OCI-LY7 (cell line): Measurements from ENCODE around the gene GALNT9. TPM values are rescaled to one million over a fixed set of nuclear protein-coding genes. Genes with fewer than 3 reads are reported as not detected.

Experiments used
- BruUV-seq: library from RNA; stranded (reverse); fragments of 400-500 nt; replicated peaks from 2 replicates; lab custom pipeline; 2021; lab: Mats Ljungman, UMichigan
- CTCF ChIA-PET: fragments of 300-600 bp; sonication (Branson Sonifier 250); formaldehyde crosslinking; loops from one replicate; lab custom pipeline; 2022; ENCODE audit warnings: antibody characterized with exemption; ENCODE audit not compliant: unreplicated experiment; lab: Charles Lee
- POLR2A ChIA-PET: fragments of 300-600 bp; sonication (Branson Sonifier 250); formaldehyde crosslinking; loops from one replicate; lab custom pipeline; 2022; ENCODE audit warnings: antibody characterized with exemption; lab: Charles Lee
- DNase-seq: peaks from one replicate; pipeline ENCODE4 v3.0.0-alpha.2; 2015; ENCODE audit warnings: low spot score
- H2AFZ ChIP-seq: fragments of 200-600 bp; sonication (generic), shearing (Covaris generic); 2 replicates; pipeline ENCODE4 v1.6.1; 2014; ENCODE audit warnings: mild to moderate bottlenecking, antibody characterized with exemption, low read length, moderate library complexity
- H3K27ac ChIP-seq: fragments of 200-600 bp; sonication (generic); 2 replicates; pipeline ENCODE4 v1.5.1; 2014; ENCODE audit warnings: mixed run types, low read depth, mild to moderate bottlenecking, moderate library complexity, low read length, inconsistent platforms; ENCODE audit not compliant: poor library complexity, severe bottlenecking
- H3K36me3 ChIP-seq: fragments of 200-600 bp; sonication (generic); 2 replicates; pipeline ENCODE4 v1.6.1; 2014; ENCODE audit warnings: mild to moderate bottlenecking, antibody characterized with exemption, low read length, moderate library complexity, mixed read lengths; ENCODE audit not compliant: insufficient read depth
- H3K4me1 ChIP-seq: fragments of 200-600 bp; sonication (generic); 2 replicates; pipeline ENCODE4 v1.5.1; 2014; ENCODE audit warnings: mild to moderate bottlenecking, low read length; ENCODE audit not compliant: insufficient read depth, poor library complexity, severe bottlenecking
- H3K4me2 ChIP-seq: fragments of 200-600 bp; sonication (generic); 2 replicates; pipeline ENCODE4 v1.6.1; 2014; ENCODE audit warnings: mild to moderate bottlenecking, low read length
- H3K4me3 ChIP-seq: fragments of 200-600 bp; sonication (generic); 2 replicates; pipeline ENCODE4 v1.5.1; 2014; ENCODE audit warnings: mild to moderate bottlenecking, low read depth, low read length; ENCODE audit not compliant: poor library complexity, severe bottlenecking
- H3K79me2 ChIP-seq: fragments of 200-600 bp; sonication (generic); 2 replicates; pipeline ENCODE4 v1.6.1; 2016; ENCODE audit warnings: low read depth, mild to moderate bottlenecking, low read length, moderate library complexity, mixed read lengths; ENCODE audit not compliant: insufficient read depth
- H3K9me2 ChIP-seq: fragments of 200-600 bp; sonication (generic); 2 replicates; pipeline ENCODE4 v1.6.1; 2016; ENCODE audit warnings: mild to moderate bottlenecking, low read length, mixed read lengths; ENCODE audit not compliant: insufficient read depth
- H3K9me3 ChIP-seq: fragments of 200-600 bp; sonication (generic); 2 replicates; pipeline ENCODE4 v1.6.1; 2014; ENCODE audit warnings: mild to moderate bottlenecking, mixed run types, low read length, mixed read lengths
- H4K20me1 ChIP-seq: fragments of 200-600 bp; sonication (generic); 2 replicates; pipeline ENCODE4 v1.6.1; 2014; ENCODE audit warnings: mild to moderate bottlenecking, antibody characterized with exemption, low read length, moderate library complexity, mixed read lengths; ENCODE audit not compliant: insufficient read depth
- EZH2phosphoT487 ChIP-seq: fragments of 200-600 bp; sonication (generic); IDR thresholded peaks from 2 replicates; pipeline ENCODE4 v1.6.1; 2018; ENCODE audit warnings: low read depth, borderline replicate concordance, mild to moderate bottlenecking, mixed run types, antibody characterized with exemption, low read length, moderate library complexity, mixed read lengths
- intact Hi-C: fragments of 100-400 bp; cut with micrococcal nuclease; formaldehyde crosslinking; loops from one replicate; pipeline ENCODE4 v1.10.0; 2022; ENCODE audit not compliant: unreplicated experiment
- total RNA-seq, 2 experiments: library from RNA; depleted of rRNA in 1 of 2; stranded (reverse); fragments of >200 nt in 1 of 2; shearing (Covaris generic) in 1 of 2; gene quantifications; 2 replicates each; pipeline ENCODE4 v1.2.3, GENCODE V29; 2014 to 2022
- TF ChIP-seq, protein P1 (sequence below): fragments of 200-600 bp; sonication (generic); conservative IDR thresholded peaks from 2 replicates; pipeline ENCODE4 v1.5.1; 2014; ENCODE audit warnings: mild to moderate bottlenecking, antibody characterized with exemption, low read length, moderate library complexity, mixed read lengths

Gene GALNT9
- total RNA-seq, 2 experiments from 2014 or later, result 0.28 TPM; not detected in 1

- TF ChIP-seq EZH2phosphoT487, result no peak
- TF ChIP-seq, protein P1, sequence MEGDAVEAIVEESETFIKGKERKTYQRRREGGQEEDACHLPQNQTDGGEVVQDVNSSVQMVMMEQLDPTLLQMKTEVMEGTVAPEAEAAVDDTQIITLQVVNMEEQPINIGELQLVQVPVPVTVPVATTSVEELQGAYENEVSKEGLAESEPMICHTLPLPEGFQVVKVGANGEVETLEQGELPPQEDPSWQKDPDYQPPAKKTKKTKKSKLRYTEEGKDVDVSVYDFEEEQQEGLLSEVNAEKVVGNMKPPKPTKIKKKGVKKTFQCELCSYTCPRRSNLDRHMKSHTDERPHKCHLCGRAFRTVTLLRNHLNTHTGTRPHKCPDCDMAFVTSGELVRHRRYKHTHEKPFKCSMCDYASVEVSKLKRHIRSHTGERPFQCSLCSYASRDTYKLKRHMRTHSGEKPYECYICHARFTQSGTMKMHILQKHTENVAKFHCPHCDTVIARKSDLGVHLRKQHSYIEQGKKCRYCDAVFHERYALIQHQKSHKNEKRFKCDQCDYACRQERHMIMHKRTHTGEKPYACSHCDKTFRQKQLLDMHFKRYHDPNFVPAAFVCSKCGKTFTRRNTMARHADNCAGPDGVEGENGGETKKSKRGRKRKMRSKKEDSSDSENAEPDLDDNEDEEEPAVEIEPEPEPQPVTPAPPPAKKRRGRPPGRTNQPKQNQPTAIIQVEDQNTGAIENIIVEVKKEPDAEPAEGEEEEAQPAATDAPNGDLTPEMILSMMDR, result no peak
- no TSS peak for BruUV-seq
- Histone ChIP-seq H2AFZ (no peak overlapping the region), H3K4me3 (no peak overlapping the region), H3K27ac (no peak overlapping the region), H3K9me2 (no peaks in the 10 kb centered on the region), H3K36me3 (no peaks in the 10 kb centered on the region), H3K9me3 (no peaks in the 10 kb centered on the region), H3K79me2 (no peaks in the 10 kb centered on the region), H3K4me1 (no peaks in the 10 kb centered on the region), H3K4me2 (no peak overlapping the region), H4K20me1 (no peaks in the 10 kb centered on the region)
- no peak for DNase-seq
- ChIA-PET POLR2A (no interaction called here), CTCF (no interaction called here)
- intact Hi-C loops, result no loop called here
These were observed 56.7 kb downstream of the GALNT9 start for GRCh38 chr12:132272711-132273110.

GRCh38 chr12:132271755-132272092, 57.7 kb downstream of the GALNT9 start:
- BruUV-seq, result no TSS peak
- H3K27ac ChIP-seq, result no peak overlapping the region
- TF ChIP-seq EZH2phosphoT487, result no peak
- TF ChIP-seq, protein P1, result no peak

GRCh38 chr12:132270969-132271754, 58.2 kb downstream of the GALNT9 start:
- Histone ChIP-seq H3K4me1 (no peaks in the 10 kb centered on the region), H2AFZ (no peak overlapping the region), H3K4me2 (no peak overlapping the region), H3K9me3 (no peaks in the 10 kb centered on the region), H3K79me2 (no peaks in the 10 kb centered on the region), H3K4me3 (no peak overlapping the region), H3K27ac (no peak overlapping the region), H4K20me1 (no peaks in the 10 kb centered on the region), H3K36me3 (no peaks in the 10 kb centered on the region), H3K9me2 (no peaks in the 10 kb centered on the region)
- DNase-seq, result no peak
- CTCF ChIA-PET, result no interaction called here
- intact Hi-C loops, result no loop called here
- no peak for TF ChIP-seq EZH2phosphoT487
- TF ChIP-seq, protein P1, result no peak
- POLR2A ChIA-PET, result no interaction called here
- no TSS peak for BruUV-seq

More at GRCh38 chr12:132271755-132272092, 57.7 kb downstream of the GALNT9 start:
- DNase-seq, result no peak
- H3K36me3 ChIP-seq, result no peaks in the 10 kb centered on the region
- no peaks in the 10 kb centered on the region for H3K9me3 ChIP-seq
- no peaks in the 10 kb centered on the region for H3K4me1 ChIP-seq
- H3K9me2 ChIP-seq, result no peaks in the 10 kb centered on the region
- no peaks in the 10 kb centered on the region for H3K79me2 ChIP-seq
- H2AFZ ChIP-seq, result no peak overlapping the region
- no peaks in the 10 kb centered on the region for H4K20me1 ChIP-seq
- ChIA-PET POLR2A (no interaction called here), CTCF (no interaction called here)
- intact Hi-C loops, result no loop called here
- no peak overlapping the region for H3K4me3 ChIP-seq
- no peak overlapping the region for H3K4me2 ChIP-seq
